ENCODE measurements around the gene HMGB4. TPM values are rescaled to one million over a fixed set of nuclear protein-coding genes. Genes with fewer than 3 reads are reported as not detected.

HMGB4 gene
- total RNA-seq, 1 experiment from 2014 or later, result not detected

- CTCF ChIA-PET, result no interaction called here
- intact Hi-C loops (cut with micrococcal nuclease; ENCODE audit: unreplicated experiment), result no loop called here
- no TSS peak for BruUV-seq (replicated peaks)
Measured at GRCh38 chr1:33849211-33849610, 14.7 kb upstream of the HMGB4 start.

GRCh38 chr1:33850481-33850880 is 13.4 kb upstream of the HMGB4 start:
- BruUV-seq (replicated peaks), result no TSS peak
- DNase-seq (ENCODE audit: low read depth, low spot score) (no peak), ATAC-seq (no peak)
- Histone ChIP-seq H3K27me3 (ENCODE audit: control insufficient read depth, insufficient read depth, low read length) (0 out of 2 replicates have a peak, but pooled peaks cover 2% of the 10 kb centered on the region), H3K4me1 (ENCODE audit: control insufficient read depth, insufficient read depth, low read length) (no peaks in the 10 kb centered on the region), H3K36me3 (ENCODE audit: control insufficient read depth, insufficient read depth, low read length) (no peaks in the 10 kb centered on the region), H3K9me3 (ENCODE audit: control insufficient read depth, insufficient read depth, low read depth, low read length) (no peaks in the 10 kb centered on the region), H3K27ac (ENCODE audit: low read length) (no peak overlapping the region), H3K4me3 (ENCODE audit: low read depth in 2 of 2, low read length in 2 of 2) (no peak overlapping the region)
- intact Hi-C loops (cut with micrococcal nuclease; ENCODE audit: unreplicated experiment) (no loop called here), in situ Hi-C loops (cut with HindIII; ENCODE audit: low pct_unique_long_range_greater_than_20kb, low sequenced_read_pairs) (no loop called here)
- CTCF ChIA-PET, result no interaction called here
- TF ChIP-seq, protein P1, sequence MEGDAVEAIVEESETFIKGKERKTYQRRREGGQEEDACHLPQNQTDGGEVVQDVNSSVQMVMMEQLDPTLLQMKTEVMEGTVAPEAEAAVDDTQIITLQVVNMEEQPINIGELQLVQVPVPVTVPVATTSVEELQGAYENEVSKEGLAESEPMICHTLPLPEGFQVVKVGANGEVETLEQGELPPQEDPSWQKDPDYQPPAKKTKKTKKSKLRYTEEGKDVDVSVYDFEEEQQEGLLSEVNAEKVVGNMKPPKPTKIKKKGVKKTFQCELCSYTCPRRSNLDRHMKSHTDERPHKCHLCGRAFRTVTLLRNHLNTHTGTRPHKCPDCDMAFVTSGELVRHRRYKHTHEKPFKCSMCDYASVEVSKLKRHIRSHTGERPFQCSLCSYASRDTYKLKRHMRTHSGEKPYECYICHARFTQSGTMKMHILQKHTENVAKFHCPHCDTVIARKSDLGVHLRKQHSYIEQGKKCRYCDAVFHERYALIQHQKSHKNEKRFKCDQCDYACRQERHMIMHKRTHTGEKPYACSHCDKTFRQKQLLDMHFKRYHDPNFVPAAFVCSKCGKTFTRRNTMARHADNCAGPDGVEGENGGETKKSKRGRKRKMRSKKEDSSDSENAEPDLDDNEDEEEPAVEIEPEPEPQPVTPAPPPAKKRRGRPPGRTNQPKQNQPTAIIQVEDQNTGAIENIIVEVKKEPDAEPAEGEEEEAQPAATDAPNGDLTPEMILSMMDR (IDR thresholded peaks at IDR 0.05), result no peak
- TF ChIP-seq SIN3A (IDR thresholded peaks at IDR 0.05; ENCODE audit: borderline replicate concordance, insufficient read depth, low read depth, low read length), result no peak
- no peak for TF ChIP-seq POLR2AphosphoS5 (IDR thresholded peaks at IDR 0.05; ENCODE audit: low read depth, low read length)
- no peak for TF ChIP-seq REST (IDR thresholded peaks at IDR 0.05; ENCODE audit: insufficient read depth in 1 of 2, low read depth in 2 of 2, low read length in 1 of 2)
- TF ChIP-seq TCF7L2 (IDR thresholded peaks at IDR 0.05; ENCODE audit: low read depth, low read length), result no peak
- POLR2A ChIA-PET, result no interaction called here

More at GRCh38 chr1:33849211-33849610, 14.7 kb upstream of the HMGB4 start:
- H3K9me3 ChIP-seq (ENCODE audit: control insufficient read depth, insufficient read depth, low read depth, low read length), result no peaks in the 10 kb centered on the region
- TF ChIP-seq POLR2AphosphoS5 (IDR thresholded peaks at IDR 0.05; ENCODE audit: low read depth, low read length) (no peak), TCF7L2 (IDR thresholded peaks at IDR 0.05; ENCODE audit: low read depth, low read length) (no peak), SIN3A (IDR thresholded peaks at IDR 0.05; ENCODE audit: borderline replicate concordance, insufficient read depth, low read depth, low read length) (no peak), REST (IDR thresholded peaks at IDR 0.05; ENCODE audit: insufficient read depth in 1 of 2, low read depth in 2 of 2, low read length in 1 of 2) (no peak)
- TF ChIP-seq, protein P1 (IDR thresholded peaks at IDR 0.05), result no peak
- in situ Hi-C loops (cut with HindIII; ENCODE audit: low pct_unique_long_range_greater_than_20kb, low sequenced_read_pairs), result no loop called here
- H3K36me3 ChIP-seq (ENCODE audit: control insufficient read depth, insufficient read depth, low read length), result no peaks in the 10 kb centered on the region
- POLR2A ChIA-PET, result no interaction called here
- no peak for DNase-seq (ENCODE audit: low read depth, low spot score)
- H3K27ac ChIP-seq (ENCODE audit: low read length), result no peak overlapping the region
- H3K27me3 ChIP-seq (ENCODE audit: control insufficient read depth, insufficient read depth, low read length), result 0 out of 2 replicates have a peak, but pooled peaks cover 2% of the 10 kb centered on the region
- no peaks in the 10 kb centered on the region for H3K4me1 ChIP-seq (ENCODE audit: control insufficient read depth, insufficient read depth, low read length)
- H3K4me3 ChIP-seq (ENCODE audit: low read depth in 2 of 2, low read length in 2 of 2), result no peak overlapping the region
- no peak for ATAC-seq
